GM13976 (cell line): ENCODE measurements around the gene ARFGAP2.

ENCODE experiments used
- DNase-seq: peaks from one replicate; pipeline ENCODE4 v3.0.0; 2012; ENCODE audit warnings: low spot score
- CTCF ChIP-seq: IDR thresholded peaks from 2 replicates; pipeline ENCODE4 v1.5.1; 2012; ENCODE audit warnings: borderline replicate concordance, mild to moderate bottlenecking; ENCODE audit not compliant: insufficient read depth; ENCODE audit errors: extremely low read depth, missing control alignments, control extremely low read depth
- in situ Hi-C: fragments of 300-500 bp; cut with MboI; formaldehyde crosslinking; loops from one replicate; pipeline ENCODE4 v1.12.0; 2022; ENCODE audit warnings: low sequenced_read_pairs, mixed read lengths, inconsistent platforms; ENCODE audit not compliant: unreplicated experiment

ARFGAP2 gene

GRCh38 chr11:47143322-47143721, 33.4 kb downstream of the ARFGAP2 start:
- in situ Hi-C loops = no loop called here
- DNase-seq = no peak

GRCh38 chr11:47139878-47140277, 36.8 kb downstream of the ARFGAP2 start:
- no peak for TF ChIP-seq CTCF
- in situ Hi-C loops = no loop called here
- DNase-seq = no peak

More at GRCh38 chr11:47143322-47143721, 33.4 kb downstream of the ARFGAP2 start:
- TF ChIP-seq CTCF = no peak

GRCh38 chr11:47137476-47137875, 39.2 kb downstream of the ARFGAP2 start:
- in situ Hi-C loops = no loop called here
- no peak for TF ChIP-seq CTCF
- DNase-seq = no peak

- DNase-seq = no peak
- in situ Hi-C loops = no loop called here
- TF ChIP-seq CTCF = no peak
These were observed 39.8 kb downstream of the ARFGAP2 start for GRCh38 chr11:47136921-47137320.

- in situ Hi-C loops = no loop called here
- no peak for TF ChIP-seq CTCF
- no peak for DNase-seq
These were observed 40.4 kb downstream of the ARFGAP2 start for GRCh38 chr11:47136327-47136726.

- DNase-seq = no peak
- no peak for TF ChIP-seq CTCF
- in situ Hi-C loops = no loop called here
These were observed 43.7 kb downstream of the ARFGAP2 start for GRCh38 chr11:47132981-47133380.

GRCh38 chr11:47132490-47132889, 44.2 kb downstream of the ARFGAP2 start:
- DNase-seq = no peak
- no peak for TF ChIP-seq CTCF
- in situ Hi-C loops = no loop called here
